CMK (cell line): ENCODE measurements around the gene RETN.

Experiments
- DNase-seq: peaks from one replicate; pipeline ENCODE4 v3.0.0-alpha.2; 2010; ENCODE audit warnings: low read depth

The RETN gene

GRCh38 chr19:7706188-7706954 is 37.5 kb downstream of the RETN start:
- no peak for DNase-seq

- DNase-seq = no peak
Observed at GRCh38 chr19:7706955-7707456, 38.2 kb downstream of the RETN start.

GRCh38 chr19:7709932-7710460 is 41.1 kb downstream of the RETN start:
- no peak for DNase-seq

DNA sequence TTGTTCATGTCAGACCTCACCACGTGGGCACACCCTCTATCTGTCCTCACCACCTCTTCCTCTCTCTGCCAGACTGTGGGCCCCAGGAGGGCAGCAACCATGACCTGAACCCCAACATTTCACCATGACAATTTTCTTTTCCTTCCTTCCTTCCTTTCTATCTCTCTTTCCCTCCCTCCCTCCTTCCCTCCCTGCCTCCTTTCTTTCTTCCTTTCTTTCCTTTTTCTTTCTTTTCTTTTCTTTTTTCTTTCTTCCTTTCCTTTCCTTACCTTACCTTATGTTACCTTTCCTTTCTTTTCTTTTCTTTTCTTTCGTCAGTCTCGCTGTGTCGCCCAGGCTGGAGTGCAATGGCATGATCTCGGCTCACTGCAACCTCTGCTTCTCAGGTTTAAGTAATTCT is 41.8 kb downstream of the RETN start:
- no peak for DNase-seq

GRCh38 chr19:7715671-7716070 is 46.8 kb downstream of the RETN start:
- no peak for DNase-seq

DNA sequence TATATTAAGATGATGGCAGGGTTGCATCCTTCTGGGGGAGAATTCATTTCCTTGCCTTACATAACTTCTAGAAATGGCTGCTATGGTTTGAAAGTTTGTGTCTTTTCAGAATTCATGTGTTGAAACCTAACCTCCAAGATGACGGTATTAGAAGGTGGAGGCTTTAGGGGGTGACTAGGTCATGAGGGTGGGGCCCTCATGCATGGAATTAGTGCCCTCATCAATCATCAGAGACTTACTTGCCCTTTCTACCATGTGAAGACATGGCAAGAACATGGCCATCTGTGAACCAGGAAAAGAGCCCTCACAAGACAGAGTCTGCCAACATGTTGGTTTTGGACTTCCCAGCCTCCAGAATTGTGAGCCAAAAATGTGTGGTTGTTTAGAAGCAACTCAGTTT is 47.9 kb downstream of the RETN start:
- no peak for DNase-seq

GRCh38 chr19:7718668-7719067 is 49.8 kb downstream of the RETN start:
- no peak for DNase-seq
